Breast epithelium (tissue), 4 donors: ENCODE measurements around the gene TNNI3K. TPM values are rescaled to one million over a fixed set of nuclear protein-coding genes. Genes with fewer than 3 reads are reported as not detected.

ENCODE experiments used
- DNase-seq, 2 donors: peaks; one replicate each; pipeline ENCODE4 v3.0.0-alpha.2; 2019; ENCODE audit warnings: low spot score in 2 of 2
- H3K27ac ChIP-seq, 2 donors: fragments of 200-600 bp; sonication (generic) in 1 of 2; one replicate each; pipeline ENCODE4 v1.5.1; 2016 to 2019; ENCODE audit warnings: mild to moderate bottlenecking in 1 of 2
- H3K27me3 ChIP-seq, 2 donors: fragments of 200-600 bp; sonication (generic) in 1 of 2; one replicate each; pipeline versions ENCODE4 v1.5.1 to v1.6.0; 2017 to 2019; ENCODE audit warnings: control low read depth in 1 of 2, mild to moderate bottlenecking in 1 of 2
- H3K36me3 ChIP-seq: fragments of 200-600 bp; one replicate; pipeline ENCODE4 v1.5.1; 2019
- H3K4me1 ChIP-seq, 2 donors: fragments of 200-600 bp; sonication (generic); one replicate each; pipeline ENCODE4 v1.5.1; 2016 to 2019; ENCODE audit warnings: control low read depth in 1 of 2
- H3K4me3 ChIP-seq, 3 donors: fragments of 200-600 bp; sonication (generic); 1 replicate in 2 of 3; 2 replicates in 1 of 3; pipeline ENCODE4 v1.5.1; 2016 to 2019; ENCODE audit warnings: mild to moderate bottlenecking in 3 of 3, moderate library complexity in 2 of 3
- H3K9me3 ChIP-seq, 2 donors: fragments of 200-600 bp; sonication (generic) in 1 of 2; one replicate each; pipeline ENCODE4 v1.5.1; 2016 to 2019; ENCODE audit warnings: control low read depth in 1 of 2
- POLR2A ChIP-seq: fragments of 450-650 bp; IDR thresholded peaks from one replicate; pipeline ENCODE4 v1.6.1; 2016; ENCODE audit warnings: antibody characterized with exemption, mild to moderate bottlenecking, moderate library complexity
- POLR2AphosphoS5 ChIP-seq, 3 donors: sonication (generic); formaldehyde crosslinking; IDR thresholded peaks; one replicate each; pipeline ENCODE4 v1.6.1; 2017; ENCODE audit warnings: antibody characterized with exemption in 3 of 3
- intact Hi-C: fragments of 100-400 bp; cut with DNase I; formaldehyde crosslinking; loops from one replicate; pipeline ENCODE4 v1.15.1; 2023; ENCODE audit warnings: low total_unique reads
- total RNA-seq, 3 donors: library from RNA; depleted of rRNA; stranded (reverse); fragments of >200 nt; gene quantifications; one replicate each; pipeline ENCODE4 v1.1.0, GENCODE V29; 2016
- TF ChIP-seq, protein P1 (sequence below), 3 donors: fragments of 450-650 bp; IDR thresholded peaks; one replicate each; pipeline ENCODE4 v1.5.1; 2016 to 2017; ENCODE audit warnings: antibody characterized with exemption in 3 of 3, mild to moderate bottlenecking in 3 of 3, moderate library complexity in 3 of 3

The TNNI3K gene
- total RNA-seq, 3 donors from 2014 or later, result 1.3 to 3.7 (median 2.5) TPM

DNA sequence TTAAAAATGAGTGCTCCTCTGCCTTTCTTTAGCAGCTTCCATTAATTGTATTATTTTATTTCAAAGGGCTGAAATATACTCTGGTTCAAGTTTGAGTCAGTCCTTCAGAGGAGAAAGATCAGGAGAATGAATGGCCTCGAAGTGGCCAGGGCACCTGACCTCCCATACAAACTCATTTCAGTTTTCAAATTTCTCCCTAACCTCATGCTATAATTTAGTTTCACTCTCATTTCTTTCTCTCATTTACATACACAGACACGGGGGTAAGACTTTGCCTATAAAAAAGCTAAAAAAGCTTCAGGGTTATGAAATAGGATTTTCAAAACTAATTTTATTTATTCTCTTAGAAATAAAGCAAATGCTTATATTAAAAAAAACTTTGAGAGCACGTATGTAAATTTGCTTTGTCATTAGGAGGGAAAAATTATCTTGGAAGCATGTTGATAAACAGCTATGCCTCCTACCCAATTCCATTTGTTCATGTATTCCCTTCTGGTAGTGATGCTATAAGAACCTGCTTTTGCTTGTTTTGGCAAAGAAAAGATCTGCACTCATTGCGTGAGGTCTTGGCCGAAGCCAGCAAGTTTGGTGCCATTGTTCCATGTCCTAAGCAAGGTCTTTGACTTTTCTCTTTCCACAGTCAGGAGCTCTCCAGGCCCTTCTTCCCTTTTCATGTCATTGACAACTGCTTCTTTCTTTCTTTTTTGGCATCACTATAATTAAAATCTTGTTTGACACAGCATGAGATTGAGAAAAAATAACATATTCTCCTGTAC is 357.6 kb downstream of the TNNI3K start:
- Histone ChIP-seq H3K27me3 (no peaks in the 10 kb centered on the region), H3K36me3 (no peaks in the 10 kb centered on the region), H3K4me3 (no peak overlapping the region), H3K9me3 (no peaks in the 10 kb centered on the region), H3K27ac (no peak overlapping the region), H3K4me1 (no peaks in the 10 kb centered on the region)
- intact Hi-C loops, result no loop called here
- no peak for DNase-seq
- TF ChIP-seq POLR2AphosphoS5 (IDR thresholded peaks at IDR 0.05), result no peak
- TF ChIP-seq, protein P1, sequence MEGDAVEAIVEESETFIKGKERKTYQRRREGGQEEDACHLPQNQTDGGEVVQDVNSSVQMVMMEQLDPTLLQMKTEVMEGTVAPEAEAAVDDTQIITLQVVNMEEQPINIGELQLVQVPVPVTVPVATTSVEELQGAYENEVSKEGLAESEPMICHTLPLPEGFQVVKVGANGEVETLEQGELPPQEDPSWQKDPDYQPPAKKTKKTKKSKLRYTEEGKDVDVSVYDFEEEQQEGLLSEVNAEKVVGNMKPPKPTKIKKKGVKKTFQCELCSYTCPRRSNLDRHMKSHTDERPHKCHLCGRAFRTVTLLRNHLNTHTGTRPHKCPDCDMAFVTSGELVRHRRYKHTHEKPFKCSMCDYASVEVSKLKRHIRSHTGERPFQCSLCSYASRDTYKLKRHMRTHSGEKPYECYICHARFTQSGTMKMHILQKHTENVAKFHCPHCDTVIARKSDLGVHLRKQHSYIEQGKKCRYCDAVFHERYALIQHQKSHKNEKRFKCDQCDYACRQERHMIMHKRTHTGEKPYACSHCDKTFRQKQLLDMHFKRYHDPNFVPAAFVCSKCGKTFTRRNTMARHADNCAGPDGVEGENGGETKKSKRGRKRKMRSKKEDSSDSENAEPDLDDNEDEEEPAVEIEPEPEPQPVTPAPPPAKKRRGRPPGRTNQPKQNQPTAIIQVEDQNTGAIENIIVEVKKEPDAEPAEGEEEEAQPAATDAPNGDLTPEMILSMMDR (IDR thresholded peaks at IDR 0.05), result no peak
- no peak for TF ChIP-seq POLR2A

Other genes with a start within 250 kb of the TNNI3K start
- gene LRRIQ3, start 37.2 kb upstream of the TNNI3K start, total RNA-seq, result 1 to 10 TPM in 2 of 3 donors, under 1 TPM in 1; 0.33 to 2.6 (median 1.8) TPM
- gene FPGT, start 37.1 kb upstream of the TNNI3K start, total RNA-seq, result 10 to 100 TPM; 11.5 to 23.7 (median 17.3) TPM